ENCODE results near the gene IL7R.
"Not testable (repeated sequence)": the region's sequence is repeated elsewhere in the genome, so short reads cannot be mapped to it uniquely, and the experiment has no call there.

IL7R gene

GRCh38 chr5:35845508-35845907, 11.2 kb upstream of the IL7R start:
- DNase-seq: not testable (repeated sequence)

DNA sequence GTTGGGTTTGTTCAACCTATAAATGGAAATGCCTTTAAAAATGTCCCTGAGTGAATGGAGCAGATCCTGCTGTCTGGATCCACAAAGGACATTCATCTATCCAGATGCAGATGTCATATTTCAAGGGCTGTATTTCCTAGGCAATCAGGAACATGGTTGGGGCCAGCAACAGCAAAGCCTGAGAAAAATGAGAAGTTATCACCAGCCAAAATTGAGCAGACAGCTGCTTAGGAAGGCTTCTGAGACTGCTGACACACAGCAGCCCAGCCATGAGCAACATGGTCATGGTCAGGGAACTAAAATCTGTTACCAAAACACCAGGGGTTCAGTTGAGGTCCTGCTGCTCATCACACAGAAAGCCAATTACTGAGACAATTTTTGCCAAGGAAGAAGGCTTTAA, 9.2 kb upstream of the IL7R start:
- DNase-seq: no peak

- DNase-seq: no peak
Observed at GRCh38 chr5:35847961-35848360, 8.7 kb upstream of the IL7R start.

DNA sequence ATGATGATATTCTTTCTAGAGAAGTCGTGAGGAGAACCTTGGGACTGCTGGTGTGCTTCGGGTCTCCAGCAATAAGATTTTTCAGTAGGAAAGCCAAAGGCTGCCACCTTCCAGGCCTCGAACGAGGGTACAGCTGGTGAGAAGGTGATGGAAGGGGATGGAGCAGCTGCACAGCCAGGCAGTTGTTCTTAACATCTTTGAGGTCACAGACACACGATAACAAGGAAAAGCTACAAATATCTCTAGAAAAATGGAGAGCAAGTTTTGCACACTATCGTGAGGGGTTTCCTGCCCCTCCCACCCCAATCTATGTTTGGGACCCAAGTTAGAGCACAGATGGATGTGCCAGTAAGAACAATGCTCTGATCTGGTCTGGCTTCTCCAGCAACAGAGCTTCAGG, 6.8 kb upstream of the IL7R start:
- DNase-seq: no peak

- no peak for DNase-seq
Observed at GRCh38 chr5:35850967-35851680, 5.6 kb upstream of the IL7R start.

- no peak for DNase-seq
Observed at GRCh38 chr5:35852084-35852734, 4.5 kb upstream of the IL7R start.

- DNase-seq: no peak
Observed at GRCh38 chr5:35852773-35853172, 3.9 kb upstream of the IL7R start.

GRCh38 chr5:35853631-35854030, 3.1 kb upstream of the IL7R start:
- peak; percentile 54 for DNase-seq

GRCh38 chr5:35854248-35854647, 2.4 kb upstream of the IL7R start:
- DNase-seq: no peak

DNA sequence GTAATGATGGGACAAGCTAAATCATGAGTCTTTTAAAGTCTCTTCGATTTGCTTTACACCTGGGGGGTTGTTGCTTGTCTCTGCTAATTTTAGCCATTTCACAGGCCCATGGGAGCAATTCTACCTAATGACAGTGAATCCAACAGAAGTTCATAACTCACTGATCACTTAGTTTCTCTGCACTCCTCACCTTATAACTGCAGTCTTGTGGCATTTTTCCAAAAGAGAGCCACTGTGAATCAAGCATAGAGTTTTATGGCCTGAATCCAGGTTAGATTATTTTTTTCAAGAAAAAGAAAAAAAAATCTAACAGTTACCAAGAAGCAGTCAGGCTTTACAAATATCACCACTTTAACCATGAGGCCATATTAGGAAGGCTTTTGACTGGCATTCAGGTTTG, 1.5 kb upstream of the IL7R start:
- no peak for DNase-seq

- DNase-seq: not testable (repeated sequence)
Observed at GRCh38 chr5:35856186-35856764, 416 bp upstream of the IL7R start.

DNA sequence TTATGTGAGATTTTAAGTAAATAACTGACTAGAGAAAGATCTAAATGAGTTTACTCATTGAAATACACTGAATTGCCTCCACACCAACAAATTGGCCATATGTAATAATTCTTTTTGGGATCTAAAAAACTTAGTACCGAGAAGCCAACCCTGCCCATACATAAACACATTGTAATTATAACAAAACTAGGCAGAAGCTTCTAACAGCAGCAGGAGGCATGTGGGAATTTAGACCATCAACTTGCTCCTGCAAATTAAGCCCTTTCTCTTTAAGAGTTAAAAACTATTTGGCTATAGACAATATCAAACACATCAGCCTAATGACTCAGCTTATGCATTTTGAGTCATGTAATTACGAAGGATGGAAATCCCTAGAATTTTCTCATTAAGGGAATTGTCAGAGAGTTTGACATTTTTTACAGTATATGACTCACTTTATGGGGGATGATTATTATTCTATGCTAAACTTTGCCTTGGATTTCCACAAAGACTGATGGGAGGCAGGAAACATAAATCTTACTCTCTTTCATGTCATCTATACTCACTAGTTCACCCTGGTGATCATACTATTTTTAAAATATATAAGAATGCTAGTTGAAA, 1.0 kb downstream of the IL7R start:
- DNase-seq: no peak

GRCh38 chr5:35859101-35859661, 2.5 kb downstream of the IL7R start:
- DNase-seq: no peak

- DNase-seq: no peak
Observed at GRCh38 chr5:35860686-35861085, 4.0 kb downstream of the IL7R start.

- no peak for DNase-seq
Observed at GRCh38 chr5:35861718-35862117, 5.0 kb downstream of the IL7R start.

DNA sequence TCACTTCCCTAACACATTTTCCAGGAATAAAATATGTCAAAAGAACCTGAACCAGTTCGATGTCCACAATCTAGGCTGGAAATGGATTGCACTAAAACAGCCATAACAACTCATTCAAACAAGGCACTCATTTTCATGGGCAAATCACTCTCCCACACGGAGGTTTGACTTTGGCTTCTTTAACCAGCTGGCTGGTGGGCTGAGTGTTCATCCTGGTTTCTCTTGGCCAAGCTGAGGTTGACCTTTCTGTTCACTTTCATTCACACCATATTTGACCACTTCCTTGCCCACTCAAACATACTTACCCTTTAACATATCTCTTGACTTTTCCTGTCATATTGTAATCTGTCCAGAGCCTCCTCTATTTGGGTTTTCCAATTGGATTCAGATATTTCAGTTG, 5.4 kb downstream of the IL7R start:
- DNase-seq: no peak

- no peak for DNase-seq
Observed at GRCh38 chr5:35863159-35863558, 6.5 kb downstream of the IL7R start.

DNA sequence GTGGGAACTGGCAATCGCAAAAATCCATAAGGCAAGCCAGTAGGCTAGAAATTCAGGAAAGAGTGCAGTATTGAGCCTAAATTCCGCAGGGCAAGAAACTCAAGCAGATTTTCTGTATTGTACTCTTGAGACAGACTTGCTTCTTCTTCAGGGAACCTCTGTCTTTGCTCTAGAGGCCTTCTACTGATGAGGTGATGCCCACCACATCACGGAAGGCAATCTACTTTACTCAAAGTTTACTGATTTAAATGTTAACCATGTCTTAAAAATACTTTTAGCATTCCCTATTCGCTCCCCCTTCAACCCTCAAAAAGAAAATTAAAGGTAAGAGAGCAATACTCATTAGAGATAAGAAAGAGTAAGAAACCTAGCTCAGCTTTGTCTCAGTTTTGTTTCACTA, 11.3 kb downstream of the IL7R start:
- no peak for DNase-seq

DNA sequence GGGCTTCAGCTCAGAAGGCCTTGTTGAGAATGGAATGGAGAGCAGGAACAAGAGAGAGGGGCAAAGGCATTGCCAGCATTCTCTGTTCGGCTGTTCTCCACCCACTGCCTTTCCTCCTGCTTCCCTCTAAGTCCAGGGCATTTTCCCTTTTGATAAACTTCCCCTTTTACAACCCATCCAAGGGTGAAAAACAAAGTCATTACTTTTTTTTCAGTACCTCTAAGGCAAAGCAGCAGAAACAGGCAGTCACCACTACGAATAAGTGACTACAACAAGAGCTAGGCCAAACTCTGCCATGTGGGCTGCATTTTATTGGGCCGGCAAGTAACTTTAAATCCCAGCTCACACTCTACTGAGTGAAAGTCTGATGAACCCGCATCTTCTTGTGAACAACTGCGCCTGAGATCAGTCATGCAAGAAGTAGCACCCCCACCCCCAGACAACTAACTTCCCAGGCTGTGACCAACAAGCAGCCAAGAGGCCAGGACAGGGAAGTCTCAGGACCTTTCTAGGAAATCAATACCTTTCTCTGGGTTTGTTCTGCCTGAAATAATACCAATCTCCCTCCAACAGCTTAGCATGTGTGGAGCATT, 13.1 kb downstream of the IL7R start:
- DNase-seq: no peak

DNA sequence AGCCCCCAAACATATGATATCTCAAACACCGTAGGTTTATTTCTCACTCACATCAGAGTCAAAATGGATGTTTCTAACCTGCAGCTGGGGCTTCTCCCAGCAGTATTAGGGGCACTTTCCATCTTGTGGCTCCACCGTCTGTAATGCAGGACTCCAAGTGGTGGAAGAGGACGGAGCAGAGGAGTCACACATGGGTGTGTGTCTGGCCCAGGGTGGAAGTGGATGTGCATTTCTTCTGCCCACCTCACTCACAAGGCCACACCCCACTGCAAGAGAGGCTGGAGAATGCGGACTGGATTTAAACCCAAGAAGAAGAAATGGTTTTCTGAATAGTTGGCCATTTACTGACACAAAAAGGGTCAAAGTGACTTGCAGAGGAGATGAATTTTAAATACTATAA, 13.9 kb downstream of the IL7R start:
- DNase-seq: no peak

DNA sequence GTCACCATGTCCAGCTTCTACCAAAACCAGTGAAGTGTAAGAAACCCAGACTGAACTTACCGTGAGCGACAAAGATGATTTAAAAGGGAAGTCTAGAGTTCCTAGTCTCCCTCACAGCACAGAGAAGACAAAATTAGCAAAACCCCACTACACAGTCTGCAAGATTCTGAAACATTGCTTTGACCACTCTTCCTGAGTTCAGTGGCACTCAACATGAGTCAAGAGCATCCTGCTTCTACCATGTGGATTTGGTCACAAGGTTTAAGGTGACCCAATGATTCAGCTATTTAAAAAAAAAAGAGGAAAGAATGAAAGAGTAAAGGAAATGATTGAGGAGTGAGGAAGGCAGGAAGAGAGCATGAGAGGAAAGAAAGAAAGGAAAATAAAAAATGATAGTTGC, 19.8 kb downstream of the IL7R start:
- no peak for DNase-seq

DNA sequence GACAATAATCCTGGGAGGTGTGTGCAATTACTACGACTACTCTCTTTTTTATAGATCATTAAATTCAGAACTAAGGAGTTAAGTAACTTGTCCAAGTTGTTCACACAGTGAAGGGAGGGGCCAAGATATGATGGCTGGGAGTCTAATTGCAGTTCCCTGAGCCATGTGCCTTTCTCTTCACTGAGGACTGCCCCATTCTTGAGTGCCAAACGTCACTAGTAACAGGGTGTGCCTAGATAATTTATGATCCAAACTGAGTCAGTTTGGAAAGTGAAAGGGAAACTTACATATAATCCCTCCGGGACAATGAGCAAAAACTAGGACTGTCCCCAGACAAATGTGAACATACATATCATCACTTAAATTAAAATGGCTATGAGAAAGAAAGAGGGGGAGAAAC, 20.2 kb downstream of the IL7R start:
- no peak for DNase-seq

GRCh38 chr5:35877655-35878054, 21.0 kb downstream of the IL7R start:
- no peak for DNase-seq

Measured in activated CD4-positive, CD25-positive, alpha-beta regulatory T cell treated with anti-CD3 and anti-CD28 coated beads, Interleukin-2, amount 50 U/mL, for 72 hours (primary cell).